ENCODE data around the gene GCH1.

GCH1 gene

GRCh38 chr14:54852215-54852614 lies 50.4 kb downstream of the GCH1 start:
- TF ChIP-seq, protein P1, sequence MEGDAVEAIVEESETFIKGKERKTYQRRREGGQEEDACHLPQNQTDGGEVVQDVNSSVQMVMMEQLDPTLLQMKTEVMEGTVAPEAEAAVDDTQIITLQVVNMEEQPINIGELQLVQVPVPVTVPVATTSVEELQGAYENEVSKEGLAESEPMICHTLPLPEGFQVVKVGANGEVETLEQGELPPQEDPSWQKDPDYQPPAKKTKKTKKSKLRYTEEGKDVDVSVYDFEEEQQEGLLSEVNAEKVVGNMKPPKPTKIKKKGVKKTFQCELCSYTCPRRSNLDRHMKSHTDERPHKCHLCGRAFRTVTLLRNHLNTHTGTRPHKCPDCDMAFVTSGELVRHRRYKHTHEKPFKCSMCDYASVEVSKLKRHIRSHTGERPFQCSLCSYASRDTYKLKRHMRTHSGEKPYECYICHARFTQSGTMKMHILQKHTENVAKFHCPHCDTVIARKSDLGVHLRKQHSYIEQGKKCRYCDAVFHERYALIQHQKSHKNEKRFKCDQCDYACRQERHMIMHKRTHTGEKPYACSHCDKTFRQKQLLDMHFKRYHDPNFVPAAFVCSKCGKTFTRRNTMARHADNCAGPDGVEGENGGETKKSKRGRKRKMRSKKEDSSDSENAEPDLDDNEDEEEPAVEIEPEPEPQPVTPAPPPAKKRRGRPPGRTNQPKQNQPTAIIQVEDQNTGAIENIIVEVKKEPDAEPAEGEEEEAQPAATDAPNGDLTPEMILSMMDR (IDR thresholded peaks at IDR 0.05; ENCODE audit: low read depth, low read length, missing control alignments), result no peak
- no peak overlapping the region for H3K4me3 ChIP-seq (ENCODE audit: low read depth, low read length)
- in situ Hi-C loops (cut with HindIII; ENCODE audit: low sequenced_read_pairs), result no loop called here
- DNase-seq (ENCODE audit: low read depth), result no peak

GRCh38 chr14:54848910-54849309 lies 53.7 kb downstream of the GCH1 start:
- H3K4me3 ChIP-seq (ENCODE audit: low read depth, low read length), result no peak overlapping the region
- TF ChIP-seq, protein P1 (IDR thresholded peaks at IDR 0.05; ENCODE audit: low read depth, low read length, missing control alignments), result no peak
- in situ Hi-C loops (cut with HindIII; ENCODE audit: low sequenced_read_pairs), result no loop called here
- no peak for DNase-seq (ENCODE audit: low read depth)

GRCh38 chr14:54845641-54846040 lies 57.0 kb downstream of the GCH1 start:
- no peak overlapping the region for H3K4me3 ChIP-seq (ENCODE audit: low read depth, low read length)
- in situ Hi-C loops (cut with HindIII; ENCODE audit: low sequenced_read_pairs), result no loop called here
- DNase-seq (ENCODE audit: low read depth), result no peak
- TF ChIP-seq, protein P1 (IDR thresholded peaks at IDR 0.05; ENCODE audit: low read depth, low read length, missing control alignments), result no peak

GRCh38 chr14:54844479-54844878 lies 58.1 kb downstream of the GCH1 start:
- in situ Hi-C loops (cut with HindIII; ENCODE audit: low sequenced_read_pairs), result no loop called here
- TF ChIP-seq, protein P1 (IDR thresholded peaks at IDR 0.05; ENCODE audit: low read depth, low read length, missing control alignments), result no peak
- H3K4me3 ChIP-seq (ENCODE audit: low read depth, low read length), result no peak overlapping the region
- no peak for DNase-seq (ENCODE audit: low read depth)

DNA sequence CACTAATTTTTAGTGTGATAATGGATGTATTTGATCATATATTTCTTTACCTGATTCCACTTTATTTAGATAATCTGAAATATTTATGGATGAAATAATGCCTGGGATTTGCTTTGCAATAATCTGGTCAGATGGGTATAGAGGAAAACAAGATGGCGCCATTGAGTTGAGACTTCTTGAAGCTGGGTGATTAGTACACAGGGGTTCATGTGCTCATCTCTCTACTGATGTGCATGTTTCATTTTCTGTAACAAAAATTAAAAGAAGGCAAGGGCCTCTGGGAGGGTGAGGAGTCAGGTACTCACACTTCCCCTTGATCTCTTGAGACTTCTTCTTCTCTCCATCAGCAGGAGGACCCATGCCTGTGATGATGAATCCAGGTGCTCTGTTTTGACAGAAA lies 61.8 kb downstream of the GCH1 start:
- TF ChIP-seq, protein P1 (IDR thresholded peaks at IDR 0.05; ENCODE audit: low read depth, low read length, missing control alignments), result no peak
- in situ Hi-C loops (cut with HindIII; ENCODE audit: low sequenced_read_pairs), result no loop called here
- DNase-seq (ENCODE audit: low read depth), result no peak
- H3K4me3 ChIP-seq (ENCODE audit: low read depth, low read length), result no peak overlapping the region

DNA sequence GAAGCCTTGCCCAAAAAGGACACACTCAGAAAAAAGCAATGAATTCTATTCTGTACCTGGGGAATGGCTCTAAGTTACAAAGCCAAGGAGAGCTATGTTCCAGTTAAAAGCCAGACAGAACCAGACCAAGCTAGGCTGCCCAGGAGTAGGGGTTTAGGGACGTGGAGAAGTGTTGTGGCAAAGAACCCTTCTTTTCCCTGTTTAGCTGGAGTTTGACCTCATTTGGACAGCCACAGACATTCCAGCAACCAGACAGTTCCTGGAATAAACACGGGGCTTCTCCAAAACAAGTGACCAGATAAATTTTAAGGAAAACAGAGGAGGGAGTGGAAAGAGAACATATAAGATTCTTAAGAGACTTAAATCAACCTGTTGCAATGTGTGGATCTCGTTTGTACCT lies 62.3 kb downstream of the GCH1 start:
- no peak overlapping the region for H3K4me3 ChIP-seq (ENCODE audit: low read depth, low read length)
- in situ Hi-C loops (cut with HindIII; ENCODE audit: low sequenced_read_pairs), result no loop called here
- no peak for DNase-seq (ENCODE audit: low read depth)
- TF ChIP-seq, protein P1 (IDR thresholded peaks at IDR 0.05; ENCODE audit: low read depth, low read length, missing control alignments), result no peak

GRCh38 chr14:54839701-54840119 lies 62.9 kb downstream of the GCH1 start:
- in situ Hi-C loops (cut with HindIII; ENCODE audit: low sequenced_read_pairs), result no loop called here
- peak; percentile 5 for DNase-seq (ENCODE audit: low read depth)
- TF ChIP-seq, protein P1 (IDR thresholded peaks at IDR 0.05; ENCODE audit: low read depth, low read length, missing control alignments), result no peak
- no peak overlapping the region for H3K4me3 ChIP-seq (ENCODE audit: low read depth, low read length)
